Muscle of leg (tissue), 11 donors: ENCODE data around the gene LAMTOR5. TPM values are rescaled to one million over a fixed set of nuclear protein-coding genes. Genes with fewer than 3 reads are reported as not detected.

Source experiments
- DNase-seq: peaks from one replicate; pipeline ENCODE4 v3.0.0; 2013
- H3K27ac ChIP-seq: one replicate; pipeline ENCODE4 v1.5.1; 2013; ENCODE audit warnings: mild to moderate bottlenecking, low read length, control low read depth
- H3K27me3 ChIP-seq: one replicate; pipeline ENCODE4 v1.6.1; 2013; ENCODE audit warnings: low read length; ENCODE audit not compliant: control insufficient read depth, insufficient read depth
- H3K36me3 ChIP-seq: one replicate; pipeline ENCODE4 v1.6.1; 2013; ENCODE audit warnings: low read length; ENCODE audit not compliant: control insufficient read depth, insufficient read depth
- H3K4me1 ChIP-seq: one replicate; pipeline ENCODE4 v1.6.1; 2013; ENCODE audit warnings: low read length; ENCODE audit not compliant: control insufficient read depth, insufficient read depth
- H3K4me3 ChIP-seq: one replicate; pipeline ENCODE4 v1.5.1; 2013; ENCODE audit warnings: low read length, control low read depth
- H3K9me3 ChIP-seq: replicated peaks from 2 replicates; pipeline ENCODE4 v1.6.1; 2013; ENCODE audit warnings: low read depth, low read length; ENCODE audit not compliant: control insufficient read depth
- WGBS: methylation state at CpG from one replicate; pipeline ENCODE4 v1.1.5; 2013; ENCODE audit warnings: missing lambda C conversion rate; ENCODE audit not compliant: insufficient coverage; 5-methylcytosine and 5-hydroxymethylcytosine counted together
- polyA plus RNA-seq, 8 donors: library from polyadenylated mRNA; unstranded; fragments of 120-200 nt; gene quantifications; one replicate each; pipeline versions ENCODE4 v1.2.1 to v1.2.3, GENCODE V29; 2013; ENCODE audit warnings: inconsistent platforms in 1 of 8, low replicate concordance in 1 of 8; ENCODE audit not compliant: insufficient read length in 8 of 8, insufficient read depth in 1 of 8
- total RNA-seq: library from RNA; stranded (reverse); fragments of 120-200 nt; gene quantifications from one replicate; pipeline ENCODE4 v1.2.4, GENCODE V29; 2013

Gene LAMTOR5
- total and polyA plus RNA-seq, 9 donors: 100 to 129 (median 118) TPM

- Histone ChIP-seq H3K27ac (no peak overlapping the region), H3K4me1 (no peaks in the 10 kb centered on the region), H3K27me3 (peaks cover 3% of the 10 kb centered on the region), H3K4me3 (no peak overlapping the region), H3K9me3 (no peaks in the 10 kb centered on the region), H3K36me3 (no peaks in the 10 kb centered on the region)
- no peak for DNase-seq
- 50% methylated on average over 1 of the region's 3 CpGs for WGBS
Measured at GRCh38 chr1:110433803-110434202, 26.3 kb upstream of the LAMTOR5 start.

DNA sequence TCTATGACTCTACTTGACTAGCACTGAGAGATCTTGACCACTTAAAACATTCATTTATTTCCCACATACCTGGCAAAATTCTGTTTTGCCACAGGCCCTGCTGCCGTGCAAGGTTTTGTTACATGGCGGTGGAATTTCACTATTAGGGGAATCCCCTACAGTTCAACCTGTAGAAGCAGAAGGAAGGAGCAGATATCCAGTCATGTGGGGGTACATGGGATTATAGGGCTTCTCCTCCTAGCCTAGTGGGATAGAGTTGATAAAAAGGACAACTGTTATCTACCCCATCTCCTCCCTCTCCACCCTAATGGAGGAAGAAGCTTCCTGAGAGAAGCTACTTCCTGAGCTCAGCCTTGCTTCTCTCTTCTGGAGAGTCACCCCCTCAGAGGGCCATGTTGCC is 25.7 kb upstream of the LAMTOR5 start:
- DNase-seq: no peak
- H3K36me3 ChIP-seq: no peaks in the 10 kb centered on the region
- H3K9me3 ChIP-seq: no peaks in the 10 kb centered on the region
- no peak overlapping the region for H3K27ac ChIP-seq
- H3K4me1 ChIP-seq: no peaks in the 10 kb centered on the region
- H3K27me3 ChIP-seq: peaks cover 3% of the 10 kb centered on the region
- no peak overlapping the region for H3K4me3 ChIP-seq
- no CpG with 5 or more reads among the region's 2 CpGs for WGBS

DNA sequence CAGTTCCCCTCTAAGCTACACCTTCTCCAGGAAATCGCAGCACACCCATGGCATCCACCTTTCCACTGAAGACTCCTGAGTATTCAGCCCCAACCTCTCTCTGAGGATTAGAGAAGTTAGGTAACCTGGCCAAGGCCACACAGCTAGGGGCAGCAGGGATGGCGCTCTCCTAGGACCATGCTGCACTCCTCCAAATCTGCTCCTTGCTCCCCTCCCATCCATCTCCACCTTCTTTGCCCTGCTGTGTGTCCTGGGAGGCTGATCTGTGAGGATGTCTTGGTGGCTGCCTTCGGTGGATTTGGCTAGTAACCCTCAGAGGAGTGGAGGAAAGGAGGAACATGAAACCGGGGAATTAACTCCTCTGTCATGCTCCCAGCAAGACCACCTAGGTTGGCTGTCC is 23.4 kb upstream of the LAMTOR5 start:
- Histone ChIP-seq H3K4me1 (peaks cover 2% of the 10 kb centered on the region), H3K27me3 (peaks cover 3% of the 10 kb centered on the region), H3K27ac (no peak overlapping the region), H3K4me3 (no peak overlapping the region), H3K9me3 (no peaks in the 10 kb centered on the region), H3K36me3 (no peaks in the 10 kb centered on the region)
- no CpG with 5 or more reads among the region's 4 CpGs for WGBS
- no peak for DNase-seq

- no peak for DNase-seq
- H3K9me3 ChIP-seq: no peaks in the 10 kb centered on the region
- H3K27me3 ChIP-seq: peaks cover 6% of the 10 kb centered on the region
- no peaks in the 10 kb centered on the region for H3K36me3 ChIP-seq
- 69% methylated on average over 3 of the region's 6 CpGs for WGBS
- H3K27ac ChIP-seq: no peak overlapping the region
- peaks cover 7% of the 10 kb centered on the region for H3K4me1 ChIP-seq
- no peak overlapping the region for H3K4me3 ChIP-seq
Measured at GRCh38 chr1:110430366-110430765, 22.9 kb upstream of the LAMTOR5 start.

DNA sequence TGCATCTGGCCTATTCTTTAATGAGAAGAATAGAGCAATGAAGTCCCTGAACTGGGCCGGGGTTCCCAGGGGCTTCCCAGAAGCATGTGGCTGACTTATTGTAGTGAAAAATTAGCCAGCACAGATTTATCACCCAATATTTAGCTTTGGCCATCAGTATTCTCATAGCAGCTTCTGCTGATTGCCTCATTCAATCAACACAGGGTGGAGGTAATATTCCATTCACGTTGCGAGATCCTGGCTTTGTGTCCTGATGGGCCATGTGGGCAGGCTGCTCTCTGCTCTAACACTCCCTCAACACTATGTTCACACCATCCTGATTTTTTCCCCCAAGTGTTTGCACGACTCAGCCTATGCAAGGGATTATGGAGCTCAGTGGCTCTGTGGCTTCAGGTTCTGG is 21.5 kb upstream of the LAMTOR5 start:
- Histone ChIP-seq H3K9me3 (no peaks in the 10 kb centered on the region), H3K4me1 (peaks cover 15% of the 10 kb centered on the region), H3K27ac (no peak overlapping the region), H3K4me3 (no peak overlapping the region), H3K36me3 (no peaks in the 10 kb centered on the region), H3K27me3 (peaks cover 6% of the 10 kb centered on the region)
- DNase-seq: no peak
- 30% methylated on average over 2 of the region's 4 CpGs for WGBS

- WGBS: 67% methylated on average over 1 of the region's 4 CpGs
- Histone ChIP-seq H3K4me3 (no peak overlapping the region), H3K27ac (no peak overlapping the region), H3K36me3 (no peaks in the 10 kb centered on the region), H3K9me3 (no peaks in the 10 kb centered on the region), H3K4me1 (peaks cover 15% of the 10 kb centered on the region), H3K27me3 (peaks cover 6% of the 10 kb centered on the region)
- DNase-seq: no peak
Measured at GRCh38 chr1:110426854-110427253, 19.4 kb upstream of the LAMTOR5 start.

- 39% methylated on average over 9 of the region's 9 CpGs for WGBS
- Histone ChIP-seq H3K9me3 (no peaks in the 10 kb centered on the region), H3K36me3 (no peaks in the 10 kb centered on the region), H3K27ac (no peak overlapping the region), H3K4me3 (no peak overlapping the region), H3K4me1 (peaks cover 15% of the 10 kb centered on the region), H3K27me3 (peaks cover 4% of the 10 kb centered on the region)
- DNase-seq: peak; percentile 77
Measured at GRCh38 chr1:110425612-110426152, 18.2 kb upstream of the LAMTOR5 start.

DNA sequence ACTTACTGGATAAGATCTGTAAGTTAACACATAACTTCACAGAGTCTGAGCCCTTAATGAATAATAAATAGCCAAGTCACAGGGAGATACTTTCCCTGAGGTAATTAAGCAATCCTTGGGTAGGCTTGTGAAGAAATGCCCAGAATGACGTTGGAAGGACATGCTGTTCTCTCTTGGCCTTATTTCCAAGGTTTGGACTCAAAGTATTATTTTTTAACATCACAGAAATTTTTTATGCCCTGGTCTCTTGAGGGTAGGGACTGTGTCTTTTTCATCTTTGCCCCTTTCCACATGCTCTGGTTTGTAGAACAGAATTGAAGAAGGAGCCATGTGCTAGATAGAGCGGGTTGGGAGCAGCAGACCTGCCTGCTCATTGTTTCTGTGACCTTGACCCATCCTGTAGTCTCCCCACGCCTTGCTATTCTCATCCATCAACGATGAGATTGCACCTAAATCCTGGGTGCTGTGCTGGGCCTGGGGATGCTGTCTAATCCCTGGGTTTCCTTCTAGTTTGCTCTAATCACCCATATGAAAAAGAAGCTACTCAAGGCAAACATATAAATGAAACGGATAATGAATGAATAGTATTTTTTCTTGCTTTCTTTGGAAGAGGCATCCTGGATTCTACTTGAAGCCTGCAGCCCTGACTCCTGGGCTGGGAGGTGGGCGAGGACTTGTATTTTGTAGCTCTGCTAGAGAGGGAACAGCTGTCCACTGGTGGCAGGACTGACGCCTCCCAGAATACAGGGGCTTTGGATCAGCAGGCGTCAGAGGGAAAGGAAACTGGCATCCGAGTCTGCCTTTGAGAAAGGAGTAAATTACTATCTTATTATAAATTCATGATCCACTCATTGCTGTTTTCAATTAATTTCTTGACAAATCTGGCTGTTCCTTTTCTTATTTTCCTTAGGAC is 17.5 kb upstream of the LAMTOR5 start:
- peak overlapping the region; percentile 22 for H3K27ac ChIP-seq
- no peaks in the 10 kb centered on the region for H3K36me3 ChIP-seq
- H3K27me3 ChIP-seq: peaks cover 4% of the 10 kb centered on the region
- 40% methylated on average over 1 of the region's 9 CpGs for WGBS
- peak; percentile 38 for DNase-seq
- peaks cover 15% of the 10 kb centered on the region for H3K4me1 ChIP-seq
- H3K4me3 ChIP-seq: no peak overlapping the region
- H3K9me3 ChIP-seq: no peaks in the 10 kb centered on the region

- peaks cover 15% of the 10 kb centered on the region for H3K4me1 ChIP-seq
- 57% methylated on average over 1 of the region's 2 CpGs for WGBS
- no peak overlapping the region for H3K27ac ChIP-seq
- H3K9me3 ChIP-seq: no peaks in the 10 kb centered on the region
- no peak for DNase-seq
- no peak overlapping the region for H3K4me3 ChIP-seq
- no peaks in the 10 kb centered on the region for H3K36me3 ChIP-seq
- peaks cover 4% of the 10 kb centered on the region for H3K27me3 ChIP-seq
Measured at GRCh38 chr1:110420874-110421793, 13.6 kb upstream of the LAMTOR5 start.
